Liver (tissue), 9 donors: Measurements from ENCODE around the gene ARID3A. TPM values are rescaled to one million over a fixed set of nuclear protein-coding genes. Genes with fewer than 3 reads are reported as not detected.

ENCODE experiments used
- DNase-seq: peaks from one replicate; pipeline ENCODE4 v3.0.0-alpha.2; 2017; ENCODE audit warnings: low spot score
- H3K27ac ChIP-seq, 2 donors: one replicate each; pipeline ENCODE4 v1.7.0; 2013; ENCODE audit warnings: inconsistent platforms in 2 of 2, low read length in 2 of 2, control low read depth in 1 of 2, low read depth in 1 of 2, mild to moderate bottlenecking in 1 of 2
- H3K27me3 ChIP-seq, 4 donors: one replicate each; pipeline versions ENCODE4 v1.6.1 to v1.7.0; 2013; ENCODE audit warnings: low read length in 3 of 4, inconsistent platforms in 1 of 4, mild to moderate bottlenecking in 1 of 4, moderate library complexity in 1 of 4; ENCODE audit not compliant: control insufficient read depth in 4 of 4, insufficient read depth in 4 of 4
- H3K36me3 ChIP-seq, 4 donors: one replicate each; pipeline versions ENCODE4 v1.6.1 to v1.7.0; 2013; ENCODE audit warnings: low read length in 3 of 4, mild to moderate bottlenecking in 3 of 4, low read depth in 1 of 4, moderate library complexity in 1 of 4; ENCODE audit not compliant: control insufficient read depth in 4 of 4, insufficient read depth in 3 of 4
- H3K4me1 ChIP-seq, 4 donors: one replicate each; pipeline versions ENCODE4 v1.6.1 to v1.7.0; 2013; ENCODE audit warnings: low read length in 3 of 4, mild to moderate bottlenecking in 3 of 4, moderate library complexity in 1 of 4; ENCODE audit not compliant: control insufficient read depth in 4 of 4, insufficient read depth in 4 of 4
- H3K4me3 ChIP-seq, 3 donors: one replicate each; pipeline versions ENCODE4 v1.6.1 to v1.7.0; 2013; ENCODE audit warnings: low read length in 3 of 3, control low read depth in 1 of 3, low read depth in 1 of 3, mild to moderate bottlenecking in 1 of 3
- H3K9ac ChIP-seq, 2 donors: one replicate each; pipeline ENCODE4 v1.7.0; 2013; ENCODE audit warnings: low read length in 2 of 2, mild to moderate bottlenecking in 2 of 2, moderate library complexity in 2 of 2, control low read depth in 1 of 2, low read depth in 1 of 2
- H3K9me3 ChIP-seq, 4 donors: one replicate each; pipeline versions ENCODE4 v1.6.1 to v1.7.0; 2013; ENCODE audit warnings: low read length in 3 of 4; ENCODE audit not compliant: control insufficient read depth in 4 of 4
- EGR1 ChIP-seq, 2 donors: IDR thresholded peaks; 2 replicates each; pipeline ENCODE4 v1.6.1; 2016 to 2018; ENCODE audit warnings: antibody characterized with exemption in 2 of 2, low read depth in 2 of 2
- FOXA1 ChIP-seq: IDR thresholded peaks from 2 replicates; pipeline ENCODE4 v1.6.1; 2016; ENCODE audit warnings: antibody characterized with exemption
- GABPA ChIP-seq, 2 donors: IDR thresholded peaks in 1 of 2; conservative IDR thresholded peaks in 1 of 2; 2 replicates each; pipeline ENCODE4 v1.6.1; 2016; ENCODE audit warnings: antibody characterized with exemption in 2 of 2, mild to moderate bottlenecking in 1 of 2, moderate library complexity in 1 of 2
- HNF4A ChIP-seq, 2 donors: conservative IDR thresholded peaks; 2 replicates each; pipeline ENCODE4 v1.6.1; 2016; ENCODE audit warnings: antibody characterized with exemption in 2 of 2, mild to moderate bottlenecking in 2 of 2
- HNF4G ChIP-seq: IDR thresholded peaks from 2 replicates; pipeline ENCODE4 v1.6.1; 2016; ENCODE audit warnings: antibody characterized with exemption
- JUND ChIP-seq, 2 donors: IDR thresholded peaks; 2 replicates each; pipeline ENCODE4 v1.6.1; 2016; ENCODE audit warnings: antibody characterized with exemption in 2 of 2
- NR2F2 ChIP-seq: IDR thresholded peaks from 2 replicates; pipeline ENCODE4 v1.6.1; 2016; ENCODE audit warnings: antibody characterized with exemption
- RAD21 ChIP-seq, 2 donors: IDR thresholded peaks; 2 replicates each; pipeline ENCODE4 v1.6.1; 2016; ENCODE audit warnings: antibody characterized with exemption in 2 of 2, mild to moderate bottlenecking in 2 of 2
- RXRA ChIP-seq, 2 donors: IDR thresholded peaks; 2 replicates each; pipeline ENCODE4 v1.6.1; 2017 to 2018; ENCODE audit warnings: antibody characterized with exemption in 2 of 2, mild to moderate bottlenecking in 1 of 2
- SP1 ChIP-seq: IDR thresholded peaks from 2 replicates; pipeline ENCODE4 v1.6.1; 2018; ENCODE audit warnings: antibody characterized with exemption, mild to moderate bottlenecking
- TAF1 ChIP-seq: conservative IDR thresholded peaks from 2 replicates; pipeline ENCODE4 v1.6.1; 2016; ENCODE audit warnings: antibody characterized with exemption, mild to moderate bottlenecking
- YY1 ChIP-seq: IDR thresholded peaks from 2 replicates; pipeline ENCODE4 v1.6.1; 2016; ENCODE audit warnings: antibody characterized with exemption, mild to moderate bottlenecking
- WGBS: extraction: QIAGEN DNeasy Blood & Tissue Kit; methylation state at CpG from one replicate; pipeline ENCODE4 v1.1.7; 2013; 5-methylcytosine and 5-hydroxymethylcytosine counted together
- polyA plus RNA-seq, 2 donors: library from polyadenylated mRNA; stranded (reverse) in 1 of 2; unstranded in 1 of 2; fragments of 200-250 nt in 1 of 2; fragments of >200 nt in 1 of 2; fragmentation: Nextera tagmentation in 1 of 2; extraction: Ambion mirVana in 1 of 2; gene quantifications; one replicate each; pipeline versions ENCODE4 v1.2.1 to v1.2.3, GENCODE V29; 2013 to 2015
- total RNA-seq, 2 donors: library from RNA; depleted of rRNA; stranded (reverse); fragments of >200 nt; gene quantifications; one replicate each; pipeline ENCODE4 v1.2.3, GENCODE V29; 2014
- TF ChIP-seq, protein P1 (sequence below): fragments of 150-350 bp; IDR thresholded peaks from 2 replicates; pipeline ENCODE4 v1.5.1; 2017; ENCODE audit warnings: improper control_type of control experiment, low read depth, low read length; ENCODE audit not compliant: missing input control
- TF ChIP-seq, protein P2 (sequence below): IDR thresholded peaks from 2 replicates; pipeline ENCODE4 v1.6.1; 2016; ENCODE audit warnings: antibody characterized with exemption
- TF ChIP-seq, protein P3 (sequence below): IDR thresholded peaks from 2 replicates; pipeline ENCODE4 v1.6.1; 2016; ENCODE audit warnings: antibody characterized with exemption, mild to moderate bottlenecking
- TF ChIP-seq, protein P4 (sequence below): IDR thresholded peaks from 2 replicates; pipeline ENCODE4 v1.6.1; 2016; ENCODE audit warnings: antibody characterized with exemption
- donor health status: healthy.
- donor health status: healthy.
- donor health status: healthy.
- donor health status: healthy.
- donor health status: healthy.

Gene ARID3A
- total and polyA plus RNA-seq, 4 donors = 0.74 to 42.4 (median 3.1) TPM

DNA sequence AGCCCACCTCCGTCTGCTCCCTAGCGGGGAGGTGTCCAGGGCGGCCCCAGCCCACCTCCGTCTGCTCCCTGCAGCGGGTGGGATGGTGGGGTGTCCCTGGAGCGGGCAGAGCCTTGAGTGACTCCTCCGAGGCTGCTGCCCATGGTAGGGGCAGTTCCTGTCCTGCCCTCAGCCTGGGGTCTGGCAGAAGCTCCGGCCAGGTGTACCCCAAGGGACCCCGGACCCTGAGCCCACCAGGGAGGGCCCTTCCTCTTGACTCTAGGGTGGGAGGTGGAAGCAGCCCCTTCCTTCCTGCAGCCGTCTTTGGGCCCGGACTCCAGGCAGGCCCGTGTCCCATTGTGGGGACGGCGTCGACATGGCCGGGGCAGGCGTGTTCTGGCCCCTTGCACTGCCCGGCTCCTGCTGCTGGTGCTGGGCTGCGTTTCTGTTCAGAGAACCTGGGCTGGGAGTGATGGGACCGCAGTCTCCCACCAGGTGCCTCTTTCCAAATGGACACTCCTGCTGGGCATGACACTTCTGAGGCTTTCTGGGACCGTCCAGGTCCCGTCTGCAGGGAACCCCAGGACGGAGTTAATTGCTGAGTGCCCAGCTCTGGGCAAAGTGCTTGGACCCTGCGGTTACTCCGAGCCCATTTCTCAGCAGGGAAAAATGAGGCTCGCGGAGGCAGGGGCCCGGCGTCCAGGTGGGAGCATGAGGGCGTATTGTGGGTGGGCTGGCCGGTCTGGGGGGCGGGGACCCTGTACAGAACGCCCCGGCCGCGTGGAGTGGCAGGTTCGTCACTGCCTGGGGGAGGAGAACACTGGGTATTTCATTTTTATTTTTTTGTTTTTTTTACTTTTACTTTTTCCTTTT lies 19.8 kb downstream of the ARID3A start:
- no peak for DNase-seq
- H3K9me3 ChIP-seq = no peaks in the 10 kb centered on the region
- TF ChIP-seq RAD21 (IDR thresholded peaks at IDR 0.05) (no peak), JUND (IDR thresholded peaks at IDR 0.05) (no peak), HNF4G (no peak), HNF4A (conservative IDR thresholded peaks at IDR 0.05) (no peak), GABPA (IDR thresholded peaks at IDR 0.05 in 1 of 2, conservative IDR thresholded peaks at IDR 0.05 in 1 of 2) (no peak), EGR1 (IDR thresholded peaks at IDR 0.05; ENCODE audit: low read depth in 2 of 2) (no peak), RXRA (IDR thresholded peaks at IDR 0.05) (no peak), TAF1 (no peak), SP1 (no peak), FOXA1 (no peak)
- TF ChIP-seq, protein P1, sequence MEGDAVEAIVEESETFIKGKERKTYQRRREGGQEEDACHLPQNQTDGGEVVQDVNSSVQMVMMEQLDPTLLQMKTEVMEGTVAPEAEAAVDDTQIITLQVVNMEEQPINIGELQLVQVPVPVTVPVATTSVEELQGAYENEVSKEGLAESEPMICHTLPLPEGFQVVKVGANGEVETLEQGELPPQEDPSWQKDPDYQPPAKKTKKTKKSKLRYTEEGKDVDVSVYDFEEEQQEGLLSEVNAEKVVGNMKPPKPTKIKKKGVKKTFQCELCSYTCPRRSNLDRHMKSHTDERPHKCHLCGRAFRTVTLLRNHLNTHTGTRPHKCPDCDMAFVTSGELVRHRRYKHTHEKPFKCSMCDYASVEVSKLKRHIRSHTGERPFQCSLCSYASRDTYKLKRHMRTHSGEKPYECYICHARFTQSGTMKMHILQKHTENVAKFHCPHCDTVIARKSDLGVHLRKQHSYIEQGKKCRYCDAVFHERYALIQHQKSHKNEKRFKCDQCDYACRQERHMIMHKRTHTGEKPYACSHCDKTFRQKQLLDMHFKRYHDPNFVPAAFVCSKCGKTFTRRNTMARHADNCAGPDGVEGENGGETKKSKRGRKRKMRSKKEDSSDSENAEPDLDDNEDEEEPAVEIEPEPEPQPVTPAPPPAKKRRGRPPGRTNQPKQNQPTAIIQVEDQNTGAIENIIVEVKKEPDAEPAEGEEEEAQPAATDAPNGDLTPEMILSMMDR = no peak
- TF ChIP-seq, protein P2, sequence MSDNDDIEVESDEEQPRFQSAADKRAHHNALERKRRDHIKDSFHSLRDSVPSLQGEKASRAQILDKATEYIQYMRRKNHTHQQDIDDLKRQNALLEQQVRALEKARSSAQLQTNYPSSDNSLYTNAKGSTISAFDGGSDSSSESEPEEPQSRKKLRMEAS = no peak
- TF ChIP-seq, protein P3, sequence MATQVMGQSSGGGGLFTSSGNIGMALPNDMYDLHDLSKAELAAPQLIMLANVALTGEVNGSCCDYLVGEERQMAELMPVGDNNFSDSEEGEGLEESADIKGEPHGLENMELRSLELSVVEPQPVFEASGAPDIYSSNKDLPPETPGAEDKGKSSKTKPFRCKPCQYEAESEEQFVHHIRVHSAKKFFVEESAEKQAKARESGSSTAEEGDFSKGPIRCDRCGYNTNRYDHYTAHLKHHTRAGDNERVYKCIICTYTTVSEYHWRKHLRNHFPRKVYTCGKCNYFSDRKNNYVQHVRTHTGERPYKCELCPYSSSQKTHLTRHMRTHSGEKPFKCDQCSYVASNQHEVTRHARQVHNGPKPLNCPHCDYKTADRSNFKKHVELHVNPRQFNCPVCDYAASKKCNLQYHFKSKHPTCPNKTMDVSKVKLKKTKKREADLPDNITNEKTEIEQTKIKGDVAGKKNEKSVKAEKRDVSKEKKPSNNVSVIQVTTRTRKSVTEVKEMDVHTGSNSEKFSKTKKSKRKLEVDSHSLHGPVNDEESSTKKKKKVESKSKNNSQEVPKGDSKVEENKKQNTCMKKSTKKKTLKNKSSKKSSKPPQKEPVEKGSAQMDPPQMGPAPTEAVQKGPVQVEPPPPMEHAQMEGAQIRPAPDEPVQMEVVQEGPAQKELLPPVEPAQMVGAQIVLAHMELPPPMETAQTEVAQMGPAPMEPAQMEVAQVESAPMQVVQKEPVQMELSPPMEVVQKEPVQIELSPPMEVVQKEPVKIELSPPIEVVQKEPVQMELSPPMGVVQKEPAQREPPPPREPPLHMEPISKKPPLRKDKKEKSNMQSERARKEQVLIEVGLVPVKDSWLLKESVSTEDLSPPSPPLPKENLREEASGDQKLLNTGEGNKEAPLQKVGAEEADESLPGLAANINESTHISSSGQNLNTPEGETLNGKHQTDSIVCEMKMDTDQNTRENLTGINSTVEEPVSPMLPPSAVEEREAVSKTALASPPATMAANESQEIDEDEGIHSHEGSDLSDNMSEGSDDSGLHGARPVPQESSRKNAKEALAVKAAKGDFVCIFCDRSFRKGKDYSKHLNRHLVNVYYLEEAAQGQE = no peak
- no peak overlapping the region for H3K4me3 ChIP-seq
- H3K27me3 ChIP-seq = no peaks in the 10 kb centered on the region
- WGBS = 93% methylated on average over 37 of the region's 37 CpGs
- H3K9ac ChIP-seq = no peak overlapping the region
- peaks cover 6 to 12% (median 10%) of the 10 kb centered on the region in 4 donors for H3K4me1 ChIP-seq
- no peak overlapping the region for H3K27ac ChIP-seq
- H3K36me3 ChIP-seq = peaks cover 0 to 2% (median 0%) of the 10 kb centered on the region in 4 donors

DNA sequence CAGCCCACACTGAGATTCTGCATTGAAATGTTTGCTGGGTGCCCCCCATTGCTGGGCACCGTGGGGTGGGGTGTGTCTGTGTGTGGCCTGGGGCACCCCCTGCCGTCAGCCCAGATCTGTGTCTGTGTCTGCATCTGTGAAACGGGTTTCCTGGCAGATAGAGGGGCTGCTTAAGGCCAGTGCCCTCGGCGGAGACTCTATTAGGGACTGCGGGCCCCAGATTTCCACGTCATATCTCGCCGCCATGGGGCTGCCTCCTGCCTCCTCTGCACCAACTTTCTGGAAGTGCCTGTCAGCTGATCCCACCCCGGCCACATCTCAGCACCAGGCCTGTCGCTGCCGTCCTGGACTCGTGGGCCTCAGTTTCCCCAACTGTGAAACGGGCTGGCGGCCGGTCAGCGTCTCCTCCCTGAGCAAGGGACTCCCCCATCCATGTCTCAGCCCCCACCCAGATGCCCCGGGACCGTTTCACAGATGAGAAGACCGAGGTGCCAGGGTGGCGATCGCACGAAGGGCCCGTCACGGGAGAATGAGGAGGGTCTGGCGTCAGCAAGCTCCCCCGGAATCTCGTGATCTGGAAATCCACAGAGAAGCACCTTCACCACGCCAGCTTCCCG lies 21.4 kb downstream of the ARID3A start:
- no peaks in the 10 kb centered on the region for H3K9me3 ChIP-seq
- H3K9ac ChIP-seq = no peak overlapping the region
- WGBS = 88% methylated on average over 30 of the region's 30 CpGs
- peaks cover 0 to 2% (median 0%) of the 10 kb centered on the region in 4 donors for H3K36me3 ChIP-seq
- no peak for DNase-seq
- H3K4me3 ChIP-seq = no peak overlapping the region
- H3K4me1 ChIP-seq = no peaks in the 10 kb centered on the region
- H3K27ac ChIP-seq = no peak overlapping the region
- no peaks in the 10 kb centered on the region for H3K27me3 ChIP-seq
- TF ChIP-seq JUND (IDR thresholded peaks at IDR 0.05) = no peak
- no peak for TF ChIP-seq YY1
- no peak for TF ChIP-seq NR2F2
- no peak for TF ChIP-seq RXRA (IDR thresholded peaks at IDR 0.05)
- TF ChIP-seq GABPA (IDR thresholded peaks at IDR 0.05 in 1 of 2, conservative IDR thresholded peaks at IDR 0.05 in 1 of 2) = no peak
- no peak for TF ChIP-seq EGR1 (IDR thresholded peaks at IDR 0.05; ENCODE audit: low read depth in 2 of 2)
- TF ChIP-seq, protein P1 = no peak
- TF ChIP-seq, protein P4, sequence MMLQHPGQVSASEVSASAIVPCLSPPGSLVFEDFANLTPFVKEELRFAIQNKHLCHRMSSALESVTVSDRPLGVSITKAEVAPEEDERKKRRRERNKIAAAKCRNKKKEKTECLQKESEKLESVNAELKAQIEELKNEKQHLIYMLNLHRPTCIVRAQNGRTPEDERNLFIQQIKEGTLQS = no peak
- TF ChIP-seq TAF1 = no peak
- TF ChIP-seq, protein P3 = no peak
- TF ChIP-seq, protein P2 = no peak
- no peak for TF ChIP-seq HNF4G
- no peak for TF ChIP-seq FOXA1
- TF ChIP-seq RAD21 (IDR thresholded peaks at IDR 0.05) = no peak
